NOMO-1 (cell line): ENCODE data around the gene CARD16.

Experiments used
- DNase-seq, 2 experiments: peaks; one replicate each; lab custom pipeline; 2025; ENCODE audit not compliant: unreplicated experiment in 2 of 2; lab: John Stamatoyannopoulos, UW

Gene CARD16

DNA sequence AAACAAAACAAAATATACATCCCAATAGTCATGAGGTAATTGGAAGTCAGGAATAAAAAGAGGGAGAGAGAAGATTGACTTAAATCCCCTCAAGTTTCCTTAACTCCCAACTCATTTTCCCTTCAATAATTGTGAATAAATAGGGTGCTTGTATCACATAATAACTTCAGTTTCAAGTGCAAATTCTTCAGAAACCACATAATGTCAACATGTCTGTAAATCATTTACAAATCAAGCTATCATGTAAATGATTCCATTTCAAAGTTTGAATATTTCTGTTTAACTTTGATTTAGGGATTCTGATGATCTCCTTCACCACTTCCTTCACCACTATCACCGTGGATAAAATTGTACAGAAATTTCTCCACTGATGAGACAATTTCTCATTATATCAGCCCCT lies 45.4 kb downstream of the CARD16 start:
- no peak for DNase-seq

DNA sequence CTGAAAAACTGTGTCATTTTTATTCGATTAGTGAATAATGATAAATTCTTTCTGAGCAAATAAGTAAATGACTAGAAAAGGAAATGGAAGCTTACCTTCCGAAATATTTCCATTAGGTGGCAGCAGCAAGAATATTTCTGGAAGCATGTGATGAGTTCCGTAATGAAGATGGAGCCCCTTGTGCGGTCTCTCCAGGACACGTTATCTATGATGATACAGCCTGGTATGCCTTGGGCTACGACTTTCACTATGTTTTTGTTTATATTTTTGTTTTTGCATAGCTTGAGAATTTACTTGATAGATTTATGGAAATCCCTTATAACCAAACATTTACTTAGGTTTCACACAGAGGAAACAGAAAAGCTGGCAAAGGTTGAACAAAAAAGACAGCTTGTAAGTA lies 47.8 kb downstream of the CARD16 start:
- DNase-seq: peak in 1 of 2 experiments; percentile 3

- DNase-seq: no peak
Measured at GRCh38 chr11:104995001-104995408, 50.1 kb downstream of the CARD16 start.

DNA sequence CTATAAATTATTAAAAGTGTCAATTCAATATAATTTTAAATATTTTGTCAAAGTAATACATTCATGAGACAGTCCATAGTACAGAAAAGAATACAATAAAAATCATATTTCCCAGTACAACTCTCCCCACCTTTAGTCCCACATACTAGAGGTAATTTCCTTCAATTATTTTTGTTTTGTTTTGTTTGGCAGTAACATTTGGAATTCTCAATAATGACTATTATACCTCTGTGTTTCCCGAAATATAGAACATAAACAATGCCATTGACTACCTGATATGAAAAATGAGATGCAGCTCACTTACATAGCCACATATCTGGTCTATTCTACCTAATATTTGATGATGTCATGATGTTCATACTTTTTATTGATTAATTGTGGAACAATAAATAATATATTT lies 52.4 kb downstream of the CARD16 start:
- no peak for DNase-seq

DNA sequence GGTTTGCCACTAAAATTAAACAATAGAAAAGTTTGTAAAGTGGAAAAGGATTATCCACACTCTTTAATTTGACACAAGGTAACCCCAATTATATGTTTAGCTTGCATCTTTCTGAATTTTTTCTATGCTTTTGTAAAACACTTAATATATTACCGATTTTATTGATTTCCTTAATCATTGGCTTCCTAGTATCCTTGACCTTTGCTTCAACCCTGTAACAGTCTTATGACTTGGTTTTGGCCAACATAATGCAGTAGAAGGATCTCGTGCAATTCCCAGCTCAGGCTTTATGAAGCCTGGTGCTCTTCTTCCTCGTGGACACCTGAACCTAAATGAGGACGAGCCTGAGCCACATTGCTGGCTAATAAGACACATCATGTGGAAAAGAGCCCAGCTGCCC lies 53.1 kb downstream of the CARD16 start:
- no peak for DNase-seq
